Measurements from ENCODE around the gene SLC19A1.
A peak's percentile ranks its signal among the peaks of the same experiment; 100 is the strongest.

SLC19A1 gene

GRCh38 chr21:45557616-45558043 lies 15.4 kb upstream of the SLC19A1 start:
- H3K27me3 ChIP-seq (ENCODE audit: insufficient read depth, low read length) = peaks cover 10% of the 10 kb centered on the region
- H3K4me1 ChIP-seq (ENCODE audit: control insufficient read depth, insufficient read depth, low read length, unreplicated experiment) = no peaks in the 10 kb centered on the region
- H2AFZ ChIP-seq (ENCODE audit: low read length, unreplicated experiment) = no peak overlapping the region
- no peaks in the 10 kb centered on the region for H3K36me3 ChIP-seq (ENCODE audit: insufficient read depth, low read length)
- H3K4me3 ChIP-seq (ENCODE audit: low read depth, low read length) = no peak overlapping the region
- no peaks in the 10 kb centered on the region for H3K79me2 ChIP-seq (ENCODE audit: control insufficient read depth, insufficient read depth, low read length, unreplicated experiment)
- H3K27ac ChIP-seq (ENCODE audit: low read depth, low read length) = no peak overlapping the region

DNA sequence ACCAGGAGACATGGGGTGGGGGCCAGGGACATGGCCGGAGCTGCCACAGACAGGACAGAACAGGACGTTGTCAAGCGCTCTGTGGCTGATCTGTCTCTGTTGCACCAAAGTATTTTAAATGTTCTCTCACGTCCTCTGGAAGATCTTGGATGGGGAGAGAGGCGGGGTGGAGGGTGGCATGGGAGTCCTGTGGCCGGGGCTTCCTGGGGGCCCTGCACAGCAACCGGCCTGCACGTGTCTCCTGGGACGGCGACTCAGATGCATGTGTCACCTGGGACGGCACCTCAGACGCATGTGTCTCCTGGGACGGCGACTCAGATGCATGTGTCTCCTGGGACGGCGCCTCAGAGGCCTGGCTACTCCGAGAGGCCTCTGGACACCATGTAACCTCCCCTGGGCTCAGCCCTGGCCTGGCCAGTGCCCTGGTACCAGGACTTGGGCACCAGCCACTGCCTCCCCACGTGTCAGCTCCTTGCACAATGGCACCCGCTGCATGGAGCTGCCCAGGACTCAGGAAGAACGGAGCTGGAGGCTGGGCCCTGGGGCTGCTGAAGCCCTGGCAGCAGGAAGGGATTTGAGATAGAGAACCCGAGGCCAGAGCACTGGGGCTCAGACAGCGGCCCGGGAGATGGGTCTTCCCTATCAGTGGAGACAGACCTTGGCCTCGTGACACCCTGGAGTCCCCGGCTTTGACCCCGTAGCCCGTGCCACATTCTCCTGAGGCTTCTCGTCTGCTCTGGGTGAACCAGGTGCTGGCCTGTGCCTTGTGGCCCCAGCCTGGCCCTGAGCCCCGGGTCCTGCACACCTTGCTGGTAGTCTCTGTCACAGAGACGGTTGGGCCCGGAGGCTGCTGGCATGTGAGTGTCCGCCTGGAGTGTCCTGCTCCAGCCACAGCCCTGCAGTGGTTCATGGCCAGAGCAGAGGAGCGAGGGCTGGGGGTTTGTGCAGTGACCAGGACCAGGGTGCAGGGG lies 14.7 kb upstream of the SLC19A1 start:
- H3K79me2 ChIP-seq (ENCODE audit: control insufficient read depth, insufficient read depth, low read length, unreplicated experiment) = no peaks in the 10 kb centered on the region
- H3K4me3 ChIP-seq (ENCODE audit: low read depth, low read length) = no peak overlapping the region
- no peak overlapping the region for H3K27ac ChIP-seq (ENCODE audit: low read depth, low read length)
- H3K36me3 ChIP-seq (ENCODE audit: insufficient read depth, low read length) = no peaks in the 10 kb centered on the region
- H3K4me1 ChIP-seq (ENCODE audit: control insufficient read depth, insufficient read depth, low read length, unreplicated experiment) = peaks cover under 1% of the 10 kb centered on the region
- 0 out of 2 replicates have a peak, but pooled peaks cover 3% of the 10 kb centered on the region for H3K27me3 ChIP-seq (ENCODE audit: insufficient read depth, low read length)
- no peak overlapping the region for H2AFZ ChIP-seq (ENCODE audit: low read length, unreplicated experiment)

- H2AFZ ChIP-seq (ENCODE audit: low read length, unreplicated experiment) = no peak overlapping the region
- H3K79me2 ChIP-seq (ENCODE audit: control insufficient read depth, insufficient read depth, low read length, unreplicated experiment) = no peaks in the 10 kb centered on the region
- 0 out of 2 replicates have a peak, but pooled peaks cover 3% of the 10 kb centered on the region for H3K27me3 ChIP-seq (ENCODE audit: insufficient read depth, low read length)
- H3K27ac ChIP-seq (ENCODE audit: low read depth, low read length) = peak overlapping the region; percentile 56; the same call in 1 of the 2 replicates
- peak overlapping the region; percentile 77 for H3K4me3 ChIP-seq (ENCODE audit: low read depth, low read length)
- no peaks in the 10 kb centered on the region for H3K36me3 ChIP-seq (ENCODE audit: insufficient read depth, low read length)
- H3K4me1 ChIP-seq (ENCODE audit: control insufficient read depth, insufficient read depth, low read length, unreplicated experiment) = peaks cover 7% of the 10 kb centered on the region
Measured at GRCh38 chr21:45556302-45556644, 14.0 kb upstream of the SLC19A1 start.

- H3K27me3 ChIP-seq (ENCODE audit: insufficient read depth, low read length) = 0 out of 2 replicates have a peak, but pooled peaks cover 3% of the 10 kb centered on the region
- H3K27ac ChIP-seq (ENCODE audit: low read depth, low read length) = peak overlapping the region; percentile 56
- H3K36me3 ChIP-seq (ENCODE audit: insufficient read depth, low read length) = no peaks in the 10 kb centered on the region
- peak overlapping the region; percentile 77 for H3K4me3 ChIP-seq (ENCODE audit: low read depth, low read length)
- peaks cover 13% of the 10 kb centered on the region for H3K4me1 ChIP-seq (ENCODE audit: control insufficient read depth, insufficient read depth, low read length, unreplicated experiment)
- no peaks in the 10 kb centered on the region for H3K79me2 ChIP-seq (ENCODE audit: control insufficient read depth, insufficient read depth, low read length, unreplicated experiment)
- H2AFZ ChIP-seq (ENCODE audit: low read length, unreplicated experiment) = peak overlapping the region; percentile 56
Measured at GRCh38 chr21:45555557-45556301, 13.5 kb upstream of the SLC19A1 start.

DNA sequence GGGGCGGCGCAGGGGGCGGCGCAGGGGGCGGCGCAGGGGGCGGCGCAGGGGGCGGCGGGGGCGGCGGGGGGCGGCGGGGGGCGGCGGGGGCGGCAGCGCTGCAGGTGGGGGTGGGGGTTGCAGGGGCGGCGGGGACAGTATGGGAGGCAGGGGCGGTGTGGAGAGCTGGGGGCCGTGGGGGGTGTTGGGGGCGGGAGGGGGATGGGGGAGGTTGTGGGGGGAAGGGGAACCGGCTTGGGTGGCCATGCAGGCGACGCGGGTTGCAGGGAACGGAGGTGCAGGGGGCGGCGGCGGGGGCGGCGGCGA lies 13.0 kb upstream of the SLC19A1 start:
- no peak overlapping the region for H2AFZ ChIP-seq (ENCODE audit: low read length, unreplicated experiment)

DNA sequence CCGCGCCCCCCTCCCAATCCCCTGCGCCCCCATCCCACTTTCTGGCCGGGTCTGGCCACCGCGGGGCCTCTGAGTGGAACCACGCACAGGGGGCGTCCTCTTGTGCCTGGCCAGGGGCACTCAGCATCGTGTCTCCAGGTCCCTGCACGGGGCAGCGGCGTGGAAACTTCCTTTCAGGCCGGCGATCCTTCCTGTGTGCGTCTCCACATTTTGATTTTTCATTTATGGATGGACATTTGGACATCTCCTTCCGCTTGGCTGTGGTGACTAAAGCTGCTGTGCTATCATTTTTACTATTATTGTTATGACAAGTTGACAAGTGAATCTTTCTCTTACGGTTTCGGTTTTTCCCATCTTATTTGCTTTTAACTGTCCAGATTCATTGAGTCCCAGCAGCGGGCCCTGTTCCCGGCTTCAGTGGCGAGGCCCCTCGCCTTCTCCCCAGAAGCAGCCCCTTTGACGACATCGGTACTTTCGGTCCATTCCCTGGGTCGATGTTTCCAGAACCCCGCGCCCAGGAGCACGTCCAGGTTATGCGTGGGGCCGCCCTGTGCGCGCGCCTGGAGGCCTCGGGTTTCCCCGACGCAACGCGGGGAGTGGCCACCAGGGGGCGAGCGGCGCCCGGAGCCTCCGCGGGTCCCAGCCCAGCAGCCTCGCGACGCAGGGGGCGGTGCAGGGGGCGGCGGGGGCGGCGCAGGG lies 12.4 kb upstream of the SLC19A1 start:
- Histone ChIP-seq H3K27ac (ENCODE audit: low read depth, low read length) (peak overlapping the region; percentile 51), H2AFZ (ENCODE audit: low read length, unreplicated experiment) (peak overlapping the region; percentile 98)

More for the DNA sequence above, 13.0 kb upstream of the SLC19A1 start:
- H3K79me2 ChIP-seq (ENCODE audit: control insufficient read depth, insufficient read depth, low read length, unreplicated experiment) = no peaks in the 10 kb centered on the region
- 0 out of 2 replicates have a peak, but pooled peaks cover 3% of the 10 kb centered on the region for H3K27me3 ChIP-seq (ENCODE audit: insufficient read depth, low read length)
- H3K36me3 ChIP-seq (ENCODE audit: insufficient read depth, low read length) = no peaks in the 10 kb centered on the region
- peak overlapping the region; percentile 77 for H3K4me3 ChIP-seq (ENCODE audit: low read depth, low read length)
- no peak overlapping the region for H3K27ac ChIP-seq (ENCODE audit: low read depth, low read length)
- peaks cover 13% of the 10 kb centered on the region for H3K4me1 ChIP-seq (ENCODE audit: control insufficient read depth, insufficient read depth, low read length, unreplicated experiment)

DNA sequence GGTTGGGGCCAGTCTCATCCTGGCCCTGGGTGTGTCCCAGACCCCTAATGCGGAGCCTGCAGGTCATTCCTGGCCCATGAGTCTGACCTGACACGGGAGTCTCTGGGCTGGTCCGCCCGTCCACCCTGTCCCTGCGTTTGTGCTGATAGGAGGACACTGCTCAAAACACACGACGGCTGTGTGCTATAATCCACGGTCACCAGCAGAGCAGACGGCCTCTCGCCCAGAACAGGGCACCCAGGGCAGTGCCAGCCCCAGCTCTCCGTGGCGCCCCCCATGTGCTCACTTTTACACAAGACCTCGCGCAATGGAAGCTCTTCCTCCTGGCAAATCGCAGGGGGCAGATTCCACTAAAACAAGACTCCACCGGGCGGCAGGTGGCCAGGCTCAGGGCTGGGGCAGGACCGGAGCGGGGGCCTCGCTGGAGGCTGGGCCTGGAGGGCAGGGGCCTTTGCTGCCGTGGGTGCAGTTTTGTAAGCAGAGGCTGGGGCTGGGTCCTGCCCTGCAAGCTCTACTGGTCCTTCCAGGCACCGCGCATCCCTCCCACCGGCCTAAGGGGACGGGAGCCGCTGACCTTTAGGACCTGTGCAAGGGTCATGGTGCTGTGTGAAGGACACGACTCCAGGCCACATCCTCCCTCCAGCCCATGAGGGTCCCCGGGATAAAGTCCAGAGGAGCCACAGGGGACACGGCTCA lies 10.6 kb upstream of the SLC19A1 start:
- Histone ChIP-seq H3K27ac (ENCODE audit: low read depth, low read length) (no peak overlapping the region), H2AFZ (ENCODE audit: low read length, unreplicated experiment) (no peak overlapping the region)

More for the DNA sequence above, 12.4 kb upstream of the SLC19A1 start:
- Histone ChIP-seq H3K4me1 (ENCODE audit: control insufficient read depth, insufficient read depth, low read length, unreplicated experiment) (peaks cover 13% of the 10 kb centered on the region), H3K4me3 (ENCODE audit: low read depth, low read length) (peak overlapping the region; percentile 100), H3K27me3 (ENCODE audit: insufficient read depth, low read length) (0 out of 2 replicates have a peak, but pooled peaks cover 3% of the 10 kb centered on the region), H3K79me2 (ENCODE audit: control insufficient read depth, insufficient read depth, low read length, unreplicated experiment) (no peaks in the 10 kb centered on the region), H3K36me3 (ENCODE audit: insufficient read depth, low read length) (no peaks in the 10 kb centered on the region)

DNA sequence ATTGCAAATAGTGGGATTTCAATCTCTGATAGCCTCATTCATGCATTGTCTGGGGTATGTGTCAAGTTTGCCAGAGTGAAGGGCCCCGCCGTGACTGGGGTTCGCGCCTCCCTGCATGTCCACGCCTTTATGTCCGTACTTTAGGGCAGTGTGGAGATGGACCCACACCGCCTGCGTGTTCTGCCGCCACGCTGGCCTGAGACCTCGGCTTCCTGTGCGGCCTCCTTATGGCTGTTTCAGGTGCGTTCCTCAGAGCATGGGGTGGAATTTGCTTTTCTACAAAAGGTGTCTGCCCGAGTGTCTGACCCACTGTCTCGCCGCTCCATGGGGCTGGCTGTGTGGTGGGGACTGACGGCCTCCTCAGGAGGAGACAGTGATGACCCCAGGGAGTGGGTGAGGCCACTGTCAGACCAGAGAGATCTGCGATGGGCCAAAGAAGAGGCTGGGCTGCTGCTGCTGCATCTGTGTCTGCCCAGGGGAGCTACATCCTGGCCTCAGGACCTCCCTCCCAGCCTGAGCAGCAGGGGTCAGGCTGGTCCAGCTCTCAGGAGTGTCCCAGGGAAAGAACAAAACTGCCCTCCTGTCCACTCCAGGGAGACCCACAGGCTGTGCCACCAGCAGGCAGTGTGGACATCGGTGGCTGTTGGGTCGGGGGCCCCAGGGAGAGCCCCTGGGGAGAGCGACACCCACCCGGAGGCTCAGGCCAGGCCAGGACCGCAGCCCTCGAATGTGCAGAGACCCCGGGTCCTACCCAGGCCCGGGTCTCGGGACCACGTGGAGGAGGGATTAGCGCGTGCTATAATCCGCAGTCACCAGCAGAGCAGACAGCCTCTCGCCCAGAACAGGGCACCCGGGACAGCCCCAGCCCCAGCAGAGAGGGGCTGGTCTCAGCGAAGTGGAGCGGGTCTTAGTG lies 9.8 kb upstream of the SLC19A1 start:
- H3K79me2 ChIP-seq (ENCODE audit: control insufficient read depth, insufficient read depth, low read length, unreplicated experiment) = no peaks in the 10 kb centered on the region
- H3K4me3 ChIP-seq (ENCODE audit: low read depth, low read length) = no peak overlapping the region
- no peaks in the 10 kb centered on the region for H3K36me3 ChIP-seq (ENCODE audit: insufficient read depth, low read length)
- H3K27me3 ChIP-seq (ENCODE audit: insufficient read depth, low read length) = 0 out of 2 replicates have a peak, but pooled peaks cover 6% of the 10 kb centered on the region
- peaks cover 13% of the 10 kb centered on the region for H3K4me1 ChIP-seq (ENCODE audit: control insufficient read depth, insufficient read depth, low read length, unreplicated experiment)
- peak overlapping the region; percentile 35; the same call in 1 of the 2 replicates for H3K27ac ChIP-seq (ENCODE audit: low read depth, low read length)
- H2AFZ ChIP-seq (ENCODE audit: low read length, unreplicated experiment) = no peak overlapping the region

More for the DNA sequence above, 10.6 kb upstream of the SLC19A1 start:
- Histone ChIP-seq H3K4me3 (ENCODE audit: low read depth, low read length) (no peak overlapping the region), H3K79me2 (ENCODE audit: control insufficient read depth, insufficient read depth, low read length, unreplicated experiment) (no peaks in the 10 kb centered on the region), H3K4me1 (ENCODE audit: control insufficient read depth, insufficient read depth, low read length, unreplicated experiment) (peaks cover 13% of the 10 kb centered on the region), H3K27me3 (ENCODE audit: insufficient read depth, low read length) (0 out of 2 replicates have a peak, but pooled peaks cover 1% of the 10 kb centered on the region), H3K36me3 (ENCODE audit: insufficient read depth, low read length) (no peaks in the 10 kb centered on the region)

DNA sequence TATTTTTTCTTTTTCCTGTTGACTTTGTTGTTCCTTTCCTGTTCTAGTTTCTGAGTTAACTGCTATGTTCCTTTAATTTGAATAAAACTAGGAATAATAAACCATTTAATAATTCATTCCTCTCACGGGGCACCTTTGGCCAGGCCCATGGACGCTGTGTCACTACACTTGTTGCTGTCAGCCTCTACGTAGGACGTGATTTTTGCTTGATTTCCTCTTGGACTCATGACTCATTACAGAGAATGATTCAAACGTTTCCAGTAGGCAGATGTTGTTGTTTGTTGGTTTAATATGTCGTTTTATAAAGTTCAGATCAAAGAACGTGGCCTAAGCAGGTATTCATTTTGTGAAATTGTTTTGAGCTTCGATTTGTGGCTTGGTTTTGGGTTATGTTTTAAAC lies 9.1 kb upstream of the SLC19A1 start:
- no peaks in the 10 kb centered on the region for H3K36me3 ChIP-seq (ENCODE audit: insufficient read depth, low read length)
- H3K79me2 ChIP-seq (ENCODE audit: control insufficient read depth, insufficient read depth, low read length, unreplicated experiment) = no peaks in the 10 kb centered on the region
- H2AFZ ChIP-seq (ENCODE audit: low read length, unreplicated experiment) = no peak overlapping the region
- peak overlapping the region; percentile 35; the same call in 1 of the 2 replicates for H3K27ac ChIP-seq (ENCODE audit: low read depth, low read length)
- no peak overlapping the region for H3K4me3 ChIP-seq (ENCODE audit: low read depth, low read length)
- peaks cover 13% of the 10 kb centered on the region for H3K4me1 ChIP-seq (ENCODE audit: control insufficient read depth, insufficient read depth, low read length, unreplicated experiment)
- H3K27me3 ChIP-seq (ENCODE audit: insufficient read depth, low read length) = 0 out of 2 replicates have a peak, but pooled peaks cover 6% of the 10 kb centered on the region

Measured in ACC112 (cell line).